NOMO-1 treated with dmso at 0.1 percent for 144 hours (cell line): ENCODE results near the gene FMOD.

ENCODE experiments used
- DNase-seq: peaks from one replicate; lab custom pipeline; 2025; ENCODE audit not compliant: unreplicated experiment; lab: John Stamatoyannopoulos, UW

Gene FMOD

GRCh38 chr1:203361945-203362719, 11.2 kb upstream of the FMOD start:
- DNase-seq = peak; percentile 4

DNA sequence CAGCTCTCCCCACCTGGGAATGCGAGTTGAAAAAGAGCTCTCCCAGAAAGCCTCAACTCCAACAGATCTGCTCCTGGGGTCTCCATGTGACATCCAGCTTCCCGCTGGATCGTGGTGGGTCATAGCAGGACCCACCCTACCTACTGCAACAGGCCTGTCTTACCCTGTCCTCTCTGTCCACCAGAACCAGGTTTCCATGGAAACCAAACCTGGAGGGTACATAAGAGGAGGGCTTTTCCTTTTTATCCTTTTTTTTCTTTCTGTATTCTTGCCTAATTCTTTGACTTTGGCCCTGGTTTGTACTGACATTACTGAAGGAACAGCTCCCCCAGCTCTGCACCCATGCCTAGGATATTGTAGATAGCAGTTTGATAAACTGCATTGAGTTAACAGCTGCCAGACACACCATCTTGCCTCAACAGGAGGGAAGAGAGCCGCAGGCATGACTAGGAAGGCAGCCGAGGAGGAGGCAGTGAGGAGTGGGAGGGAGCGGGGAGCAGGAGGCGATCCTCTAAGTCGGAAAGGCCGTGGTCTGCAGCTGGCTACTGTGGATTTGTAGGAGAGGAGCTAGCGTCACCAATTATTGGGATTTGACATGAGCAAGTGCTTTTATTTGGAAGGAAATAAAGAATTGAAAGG, 9.7 kb upstream of the FMOD start:
- DNase-seq = no peak

DNA sequence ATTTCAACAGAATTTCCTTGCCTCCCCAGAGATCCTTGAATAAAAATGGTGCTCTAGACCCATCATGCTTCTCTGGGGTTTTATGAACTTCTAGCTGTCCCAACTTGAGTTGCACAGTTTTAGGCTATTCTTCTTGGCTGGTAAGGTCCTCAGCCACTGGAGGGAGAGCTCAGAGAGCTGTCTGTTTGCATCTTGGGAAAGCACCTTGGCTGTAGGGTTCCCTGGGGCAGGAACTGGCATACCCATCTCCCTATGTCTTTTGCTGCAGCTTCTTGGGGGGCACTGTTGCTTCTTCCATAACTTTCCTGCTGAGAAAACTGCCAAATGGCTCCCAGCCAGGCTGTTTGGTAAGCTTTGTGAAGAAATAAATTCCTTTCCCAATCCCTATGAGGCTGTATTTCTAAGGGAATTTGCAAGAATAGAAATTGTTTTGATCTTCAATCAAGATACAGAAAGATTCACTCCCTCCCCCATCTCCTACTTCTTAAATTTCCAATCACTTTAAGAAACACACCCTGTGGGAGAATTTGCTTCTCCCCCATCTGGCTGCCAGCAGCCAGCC, 8.2 kb upstream of the FMOD start:
- no peak for DNase-seq

DNA sequence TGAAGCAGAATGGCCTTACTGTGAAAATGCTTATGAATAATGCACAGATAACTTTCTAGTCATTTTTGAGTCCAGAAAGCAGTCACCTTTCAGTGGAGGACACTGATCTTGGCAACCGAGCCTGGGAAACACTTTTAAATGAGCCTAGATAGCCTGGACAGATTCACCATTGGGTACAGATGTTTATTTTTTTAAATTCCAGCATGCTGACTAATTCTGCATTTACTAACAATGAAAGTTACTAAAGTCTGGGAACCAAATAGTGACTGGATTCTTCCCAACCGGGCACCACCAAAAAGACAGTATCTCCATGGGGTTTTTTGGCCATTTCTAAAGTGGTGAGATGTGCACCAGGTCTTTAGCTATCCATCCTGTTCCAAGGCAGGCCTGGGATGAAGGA, 3.3 kb upstream of the FMOD start:
- DNase-seq = no peak

- no peak for DNase-seq
Measured at GRCh38 chr1:203353486-203353885, 2.6 kb upstream of the FMOD start.

- DNase-seq = no peak
Measured at GRCh38 chr1:203349773-203350524, 973 bp downstream of the FMOD start.

- no peak for DNase-seq
Measured at GRCh38 chr1:203349166-203349565, 1.8 kb downstream of the FMOD start.

GRCh38 chr1:203346769-203347102, 4.2 kb downstream of the FMOD start:
- no peak for DNase-seq

DNA sequence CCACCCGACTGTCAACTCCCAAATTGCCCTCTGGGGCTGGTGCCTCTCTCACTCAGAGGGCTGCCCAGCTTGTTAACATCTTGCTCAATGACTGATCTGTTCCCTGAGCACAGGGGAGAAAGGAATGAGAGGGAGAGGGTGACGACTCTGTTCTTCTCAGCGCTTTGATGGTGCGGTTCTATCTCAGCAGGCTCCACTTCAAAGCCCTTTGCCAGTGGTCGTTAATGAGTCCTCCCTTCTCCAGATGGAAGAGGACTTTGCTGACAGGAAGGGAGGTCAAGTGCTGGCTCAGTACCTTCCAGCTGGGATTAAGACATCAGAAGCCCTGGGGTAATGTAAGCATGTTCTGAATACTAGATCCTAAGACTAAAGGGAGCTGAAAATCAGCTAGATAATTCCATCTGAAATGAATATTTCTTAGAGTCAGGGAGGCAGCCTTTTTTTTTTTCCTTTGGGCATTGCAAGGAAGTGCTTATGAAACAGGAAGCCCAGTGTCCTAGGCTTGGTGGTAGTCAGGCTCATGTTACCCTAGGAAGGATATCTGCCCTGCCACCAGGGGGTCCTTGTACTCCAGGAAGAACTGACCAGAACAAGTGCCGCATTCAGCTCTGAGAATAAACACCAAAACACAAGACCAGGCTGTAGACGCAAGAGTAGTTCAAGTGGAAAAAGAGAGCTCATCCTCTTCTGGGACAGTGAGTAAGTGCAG, 4.7 kb downstream of the FMOD start:
- DNase-seq = no peak

GRCh38 chr1:203343956-203344754, 6.8 kb downstream of the FMOD start:
- DNase-seq = no peak

- no peak for DNase-seq
Measured at GRCh38 chr1:203342192-203342940, 8.6 kb downstream of the FMOD start.

GRCh38 chr1:203340112-203340790, 10.7 kb downstream of the FMOD start:
- DNase-seq = peak; percentile 34

GRCh38 chr1:203338335-203339036, 12.4 kb downstream of the FMOD start:
- DNase-seq = peak; percentile 43

- DNase-seq = no peak
Measured at GRCh38 chr1:203336097-203336496, 14.8 kb downstream of the FMOD start.

- no peak for DNase-seq
Measured at GRCh38 chr1:203335503-203335902, 15.4 kb downstream of the FMOD start.

- DNase-seq = no peak
Measured at GRCh38 chr1:203331224-203331623, 19.7 kb downstream of the FMOD start.

DNA sequence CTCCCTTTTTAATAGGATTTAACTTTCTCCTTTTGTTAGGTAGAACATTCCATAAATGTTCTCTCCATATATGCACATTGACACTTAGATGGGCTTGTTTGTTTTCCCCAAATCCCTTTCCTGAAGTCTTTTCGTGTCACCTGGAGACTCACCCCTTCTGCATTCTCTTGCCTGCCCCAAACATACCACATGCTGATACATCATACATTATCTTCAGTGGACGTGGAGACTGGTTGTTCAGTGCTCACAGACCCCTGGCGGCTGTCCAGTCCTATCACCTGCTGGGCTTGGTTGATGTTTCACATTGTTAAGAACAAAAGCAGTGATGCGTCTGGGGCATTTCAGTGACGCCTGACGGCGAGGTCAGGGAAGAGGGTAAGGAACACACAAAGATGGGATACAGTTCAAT, 22.2 kb downstream of the FMOD start:
- no peak for DNase-seq

DNA sequence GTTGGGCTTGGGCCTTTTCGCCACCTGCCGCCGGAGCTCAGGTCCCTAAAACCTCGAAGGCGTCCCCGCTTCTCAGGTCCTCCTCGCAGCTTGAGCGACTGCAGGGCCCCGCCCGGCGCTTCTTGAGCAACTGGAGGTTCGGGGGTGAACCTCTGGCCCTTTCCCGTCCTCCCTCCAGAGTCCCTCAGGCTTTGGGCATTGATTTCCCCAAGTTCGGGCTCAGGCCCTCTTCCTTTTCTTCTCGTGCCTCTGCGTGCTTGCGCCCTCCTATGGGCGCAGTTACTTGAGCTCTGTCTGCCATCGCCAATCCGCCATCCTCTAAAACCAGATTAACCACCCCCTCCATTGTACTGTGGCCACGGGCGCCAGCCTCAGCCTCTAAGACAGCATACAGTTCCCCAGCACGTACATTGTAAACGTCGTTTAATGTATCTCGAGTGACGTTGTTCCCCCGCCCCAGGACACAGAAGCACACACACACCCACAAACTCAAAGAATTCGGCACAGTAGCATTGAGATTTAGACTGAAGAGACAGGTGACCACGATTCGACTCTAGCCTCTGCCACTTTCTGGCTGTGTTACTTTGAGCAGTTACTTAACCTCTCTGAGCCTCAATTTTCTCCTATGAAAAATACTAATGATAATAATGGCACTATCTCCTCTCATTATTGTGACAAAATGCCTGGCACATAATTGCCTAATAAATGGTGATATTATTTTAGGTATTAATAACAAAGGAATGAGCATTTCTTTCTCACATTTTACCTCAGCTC, 23.1 kb downstream of the FMOD start:
- DNase-seq = peak; percentile 85
